ENCODE measurements around the gene MTTP. TPM values are rescaled to one million over a fixed set of nuclear protein-coding genes. Genes with fewer than 3 reads are reported as not detected.

The MTTP gene
- total RNA-seq, 1 experiment from 2014 or later: 0.20 TPM

- TF ChIP-seq, protein P1, sequence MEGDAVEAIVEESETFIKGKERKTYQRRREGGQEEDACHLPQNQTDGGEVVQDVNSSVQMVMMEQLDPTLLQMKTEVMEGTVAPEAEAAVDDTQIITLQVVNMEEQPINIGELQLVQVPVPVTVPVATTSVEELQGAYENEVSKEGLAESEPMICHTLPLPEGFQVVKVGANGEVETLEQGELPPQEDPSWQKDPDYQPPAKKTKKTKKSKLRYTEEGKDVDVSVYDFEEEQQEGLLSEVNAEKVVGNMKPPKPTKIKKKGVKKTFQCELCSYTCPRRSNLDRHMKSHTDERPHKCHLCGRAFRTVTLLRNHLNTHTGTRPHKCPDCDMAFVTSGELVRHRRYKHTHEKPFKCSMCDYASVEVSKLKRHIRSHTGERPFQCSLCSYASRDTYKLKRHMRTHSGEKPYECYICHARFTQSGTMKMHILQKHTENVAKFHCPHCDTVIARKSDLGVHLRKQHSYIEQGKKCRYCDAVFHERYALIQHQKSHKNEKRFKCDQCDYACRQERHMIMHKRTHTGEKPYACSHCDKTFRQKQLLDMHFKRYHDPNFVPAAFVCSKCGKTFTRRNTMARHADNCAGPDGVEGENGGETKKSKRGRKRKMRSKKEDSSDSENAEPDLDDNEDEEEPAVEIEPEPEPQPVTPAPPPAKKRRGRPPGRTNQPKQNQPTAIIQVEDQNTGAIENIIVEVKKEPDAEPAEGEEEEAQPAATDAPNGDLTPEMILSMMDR (IDR thresholded peaks at IDR 0.05 in 2 of 3, conservative IDR thresholded peaks at IDR 0.05 in 1 of 3; ENCODE audit: borderline replicate concordance in 1 of 3, insufficient read depth in 1 of 3, low read depth in 2 of 3, low read length in 2 of 3): no peak
- TF ChIP-seq POLR2A (IDR thresholded peaks at IDR 0.05; ENCODE audit: borderline replicate concordance, extremely low read depth, insufficient read depth, insufficient read length): no peak
- no peak for TF ChIP-seq YY1 (IDR thresholded peaks at IDR 0.05; ENCODE audit: extremely low read depth, insufficient replicate concordance, low read depth, low read length)
- no peak for TF ChIP-seq SRF (IDR thresholded peaks at IDR 0.05; ENCODE audit: low read depth)
- no peak for TF ChIP-seq ELF1 (IDR thresholded peaks at IDR 0.05; ENCODE audit: borderline replicate concordance, low read depth)
Measured at GRCh38 chr4:99670409-99671073, 95.9 kb downstream of the MTTP start (continued).

Other genes with a start within 250 kb of the MTTP start
- gene ADH1C, start 222.1 kb upstream of the MTTP start, total RNA-seq (2021; ENCODE audit: unreplicated experiment): not detected
- not detected for gene ADH7, start 139.5 kb upstream of the MTTP start, total RNA-seq (2021; ENCODE audit: unreplicated experiment)
- not detected for gene C4orf17, start 63.8 kb upstream of the MTTP start, total RNA-seq (2021; ENCODE audit: unreplicated experiment)
- 7.4 TPM for gene TRMT10A, start 10.8 kb upstream of the MTTP start, total RNA-seq (2021; ENCODE audit: unreplicated experiment)
- gene C4orf54, start 83.0 kb downstream of the MTTP start, total RNA-seq (2021; ENCODE audit: unreplicated experiment): not detected
- 0.76 TPM for gene DAPP1, start 242.0 kb downstream of the MTTP start, total RNA-seq (2021; ENCODE audit: unreplicated experiment)

Measured in HCT116 (cell line).